Ishikawa (cell line): ENCODE measurements around the gene TOMM40.

ENCODE experiments used
- CEBPB ChIP-seq: IDR thresholded peaks from 2 replicates; pipeline ENCODE4 v1.6.1; 2012
- CREB1 ChIP-seq: IDR thresholded peaks from 2 replicates; pipeline ENCODE4 v1.6.1; 2012; ENCODE audit warnings: low read depth
- EGR1 ChIP-seq: IDR thresholded peaks from 2 replicates; pipeline ENCODE4 v1.6.1; 2012
- EP300 ChIP-seq: IDR thresholded peaks from 2 replicates; pipeline ENCODE4 v1.6.1; 2012; ENCODE audit warnings: borderline replicate concordance
- FOXM1 ChIP-seq: IDR thresholded peaks from 2 replicates; pipeline ENCODE4 v1.6.1; 2012; ENCODE audit warnings: low read depth, borderline replicate concordance
- NFIC ChIP-seq: IDR thresholded peaks from 2 replicates; pipeline ENCODE4 v1.6.1; 2012
- RAD21 ChIP-seq: IDR thresholded peaks from 2 replicates; pipeline ENCODE4 v1.6.1; 2012; ENCODE audit warnings: low read depth
- TAF1 ChIP-seq: IDR thresholded peaks from 2 replicates; pipeline ENCODE4 v1.6.1; 2012; ENCODE audit warnings: low read depth, mild to moderate bottlenecking
- TCF12 ChIP-seq: IDR thresholded peaks from 2 replicates; pipeline ENCODE4 v1.6.1; 2012; ENCODE audit warnings: low read depth
- TEAD4 ChIP-seq: IDR thresholded peaks from 2 replicates; pipeline ENCODE4 v1.6.1; 2012
- YY1 ChIP-seq: IDR thresholded peaks from 2 replicates; pipeline ENCODE4 v1.6.1; 2012; ENCODE audit warnings: low read depth
- ZBTB7A ChIP-seq: IDR thresholded peaks from 2 replicates; pipeline ENCODE4 v1.6.1; 2012; ENCODE audit warnings: low read depth
- TF ChIP-seq, protein P1 (sequence below): IDR thresholded peaks from 2 replicates; pipeline ENCODE4 v1.6.1; 2012
- TF ChIP-seq, protein P2 (sequence below): IDR thresholded peaks from 2 replicates; pipeline ENCODE4 v1.6.1; 2012; ENCODE audit warnings: low read depth, mild to moderate bottlenecking
- TF ChIP-seq, protein P3 (sequence below): IDR thresholded peaks from 2 replicates; pipeline ENCODE4 v1.6.1; 2012

TOMM40 gene

GRCh38 chr19:44925114-44925891 lies 34.2 kb downstream of the TOMM40 start:
- TF ChIP-seq RAD21 (no peak), TAF1 (no peak), FOXM1 (no peak), CEBPB (no peak), EGR1 (no peak)
- TF ChIP-seq, protein P1, sequence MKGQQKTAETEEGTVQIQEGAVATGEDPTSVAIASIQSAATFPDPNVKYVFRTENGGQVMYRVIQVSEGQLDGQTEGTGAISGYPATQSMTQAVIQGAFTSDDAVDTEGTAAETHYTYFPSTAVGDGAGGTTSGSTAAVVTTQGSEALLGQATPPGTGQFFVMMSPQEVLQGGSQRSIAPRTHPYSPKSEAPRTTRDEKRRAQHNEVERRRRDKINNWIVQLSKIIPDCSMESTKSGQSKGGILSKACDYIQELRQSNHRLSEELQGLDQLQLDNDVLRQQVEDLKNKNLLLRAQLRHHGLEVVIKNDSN: no peak
- TF ChIP-seq, protein P2, sequence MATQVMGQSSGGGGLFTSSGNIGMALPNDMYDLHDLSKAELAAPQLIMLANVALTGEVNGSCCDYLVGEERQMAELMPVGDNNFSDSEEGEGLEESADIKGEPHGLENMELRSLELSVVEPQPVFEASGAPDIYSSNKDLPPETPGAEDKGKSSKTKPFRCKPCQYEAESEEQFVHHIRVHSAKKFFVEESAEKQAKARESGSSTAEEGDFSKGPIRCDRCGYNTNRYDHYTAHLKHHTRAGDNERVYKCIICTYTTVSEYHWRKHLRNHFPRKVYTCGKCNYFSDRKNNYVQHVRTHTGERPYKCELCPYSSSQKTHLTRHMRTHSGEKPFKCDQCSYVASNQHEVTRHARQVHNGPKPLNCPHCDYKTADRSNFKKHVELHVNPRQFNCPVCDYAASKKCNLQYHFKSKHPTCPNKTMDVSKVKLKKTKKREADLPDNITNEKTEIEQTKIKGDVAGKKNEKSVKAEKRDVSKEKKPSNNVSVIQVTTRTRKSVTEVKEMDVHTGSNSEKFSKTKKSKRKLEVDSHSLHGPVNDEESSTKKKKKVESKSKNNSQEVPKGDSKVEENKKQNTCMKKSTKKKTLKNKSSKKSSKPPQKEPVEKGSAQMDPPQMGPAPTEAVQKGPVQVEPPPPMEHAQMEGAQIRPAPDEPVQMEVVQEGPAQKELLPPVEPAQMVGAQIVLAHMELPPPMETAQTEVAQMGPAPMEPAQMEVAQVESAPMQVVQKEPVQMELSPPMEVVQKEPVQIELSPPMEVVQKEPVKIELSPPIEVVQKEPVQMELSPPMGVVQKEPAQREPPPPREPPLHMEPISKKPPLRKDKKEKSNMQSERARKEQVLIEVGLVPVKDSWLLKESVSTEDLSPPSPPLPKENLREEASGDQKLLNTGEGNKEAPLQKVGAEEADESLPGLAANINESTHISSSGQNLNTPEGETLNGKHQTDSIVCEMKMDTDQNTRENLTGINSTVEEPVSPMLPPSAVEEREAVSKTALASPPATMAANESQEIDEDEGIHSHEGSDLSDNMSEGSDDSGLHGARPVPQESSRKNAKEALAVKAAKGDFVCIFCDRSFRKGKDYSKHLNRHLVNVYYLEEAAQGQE: no peak
- TF ChIP-seq, protein P3, sequence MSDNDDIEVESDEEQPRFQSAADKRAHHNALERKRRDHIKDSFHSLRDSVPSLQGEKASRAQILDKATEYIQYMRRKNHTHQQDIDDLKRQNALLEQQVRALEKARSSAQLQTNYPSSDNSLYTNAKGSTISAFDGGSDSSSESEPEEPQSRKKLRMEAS: no peak

DNA sequence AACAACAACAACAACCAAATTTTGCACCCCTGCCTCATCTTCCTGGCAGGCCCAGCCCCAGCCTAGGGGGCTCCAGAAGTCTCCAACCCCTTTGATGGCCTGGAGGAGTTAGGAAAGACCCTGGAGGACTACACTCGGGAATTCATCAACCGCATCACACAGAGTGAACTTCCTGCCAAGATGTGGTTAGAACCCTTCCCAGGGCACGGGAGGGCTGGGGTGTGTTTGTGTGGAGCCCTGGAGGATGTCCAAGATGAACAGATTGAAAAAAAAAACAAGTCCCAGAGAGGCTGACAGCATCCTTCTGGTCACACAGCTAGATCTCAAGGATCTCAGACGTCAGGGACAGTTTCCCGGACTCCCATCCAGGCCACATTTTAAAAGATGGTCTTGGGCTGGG lies 36.7 kb downstream of the TOMM40 start:
- TF ChIP-seq FOXM1: no peak
- TF ChIP-seq TEAD4: no peak
- TF ChIP-seq NFIC: no peak
- no peak for TF ChIP-seq EP300
- TF ChIP-seq CEBPB: no peak

- TF ChIP-seq TAF1 (no peak), ZBTB7A (no peak), YY1 (no peak), TEAD4 (no peak), RAD21 (no peak)
- TF ChIP-seq, protein P1: no peak
These were observed 39.0 kb downstream of the TOMM40 start for GRCh38 chr19:44930088-44930487.

DNA sequence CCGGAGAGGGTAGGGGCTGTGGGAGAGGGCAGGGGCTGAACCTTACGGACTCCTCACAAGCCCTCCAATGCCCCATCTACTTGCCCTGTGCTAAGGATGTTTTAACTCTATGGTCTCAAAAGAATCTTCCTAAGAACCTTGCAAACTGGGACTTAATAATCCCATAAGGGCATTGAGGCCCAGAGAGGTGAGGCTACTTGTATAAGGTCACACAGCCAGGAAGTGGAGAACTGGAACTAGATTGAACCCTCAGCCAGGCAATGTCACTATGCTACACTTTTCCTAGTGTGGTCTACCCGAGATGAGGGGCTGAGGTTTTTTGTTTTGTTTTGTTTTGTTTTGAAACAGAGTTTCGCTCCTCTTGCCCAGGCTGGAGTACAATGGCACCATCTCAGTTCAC lies 40.5 kb downstream of the TOMM40 start:
- TF ChIP-seq EP300 (no peak), YY1 (no peak), RAD21 (no peak), EGR1 (no peak), CEBPB (no peak), TAF1 (no peak), TCF12 (no peak), TEAD4 (no peak), NFIC (no peak), FOXM1 (no peak), ZBTB7A (no peak), CREB1 (no peak)
- TF ChIP-seq, protein P1: no peak
- TF ChIP-seq, protein P2: no peak
- TF ChIP-seq, protein P3: no peak

GRCh38 chr19:44939668-44940067 lies 48.6 kb downstream of the TOMM40 start:
- TF ChIP-seq CEBPB: 0 out of 2 replicates have a peak, but pooled peaks have one; percentile 12
- TF ChIP-seq ZBTB7A: no peak
- TF ChIP-seq TCF12: no peak
- TF ChIP-seq, protein P1: no peak
- TF ChIP-seq EGR1: no peak
- TF ChIP-seq FOXM1: no peak
- TF ChIP-seq RAD21: no peak
- TF ChIP-seq EP300: no peak
